K562 (cell line): ENCODE results near the gene CLDN2. TPM values are rescaled to one million over a fixed set of nuclear protein-coding genes. Genes with fewer than 3 reads are reported as not detected.

Experiments used
- ATAC-seq: fragments of 200-7000 bp; cut with Tn5 transposase; 3 replicates; pipeline ENCODE4 v1.9.1; 2020; ENCODE audit warnings: moderate library complexity
- BruUV-seq: library from RNA; stranded (reverse); fragments of 400-500 nt; replicated peaks from 2 replicates; lab custom pipeline; 2021; lab: Mats Ljungman, UMichigan
- CTCF ChIA-PET: fragments of 300-600 bp; formaldehyde crosslinking; extraction: SDS; loops from one replicate; lab custom pipeline; 2021; ENCODE audit warnings: low intra/inter-chr PET ratio; lab: Yijun Ruan, JAX
- POLR2A ChIA-PET: fragments of 300-600, 350-650 bp; sonication (Branson Sonifier 250); formaldehyde crosslinking; extraction: SDS; loops from one replicate; lab custom pipeline; 2021; ENCODE audit warnings: antibody characterized with exemption, inconsistent platforms; lab: Yijun Ruan, JAX
- DNase-seq, 4 experiments: peaks; one replicate each; pipeline versions ENCODE4 v3.0.0 to v3.0.0-alpha.2; 2011 to 2018; ENCODE audit warnings: low spot score in 3 of 4, mixed read lengths in 3 of 4; ENCODE audit errors: extremely low read depth in 1 of 4
- FAIRE-seq: peaks from 2 replicates; lab custom pipeline; 2011; peaks lifted over from hg19 to GRCh38; lab: Jason Lieb, UNC
- H2AFZ ChIP-seq: 2 replicates; pipeline ENCODE4 v1.6.0; 2011; ENCODE audit warnings: low read depth, low read length, control low read depth, inconsistent platforms
- H3K27ac ChIP-seq: fragments of 200-600 bp; 3 replicates; pipeline ENCODE4 v1.8.0; 2011; ENCODE audit warnings: low read depth, mild to moderate bottlenecking, control low read depth, inconsistent platforms, low read length, moderate library complexity, mixed read lengths; ENCODE audit errors: extremely low read depth
- H3K27me3 ChIP-seq, 2 experiments: fragments of 300-600 bp in 1 of 2; 2 replicates in 1 of 2; 3 replicates in 1 of 2; pipeline versions ENCODE4 v1.6.0 to v1.8.0; 2011; ENCODE audit warnings: inconsistent platforms in 2 of 2, low read length in 2 of 2, mild to moderate bottlenecking in 1 of 2, mixed read lengths in 1 of 2, moderate library complexity in 1 of 2; ENCODE audit not compliant: control insufficient read depth in 2 of 2, insufficient read depth in 2 of 2
- H3K36me3 ChIP-seq: fragments of 300-600 bp; 3 replicates; pipeline ENCODE4 v1.8.0; 2011; ENCODE audit warnings: mild to moderate bottlenecking, low read length, inconsistent platforms; ENCODE audit not compliant: control insufficient read depth, insufficient read depth
- H3K4me1 ChIP-seq, 2 experiments: fragments of 200-600 bp in 1 of 2; replicated peaks in 1 of 2; 2 replicates in 1 of 2; 3 replicates in 1 of 2; pipeline versions ENCODE4 v1.5.1 to v1.8.0; 2011; ENCODE audit warnings: inconsistent platforms in 2 of 2, low read length in 2 of 2, mild to moderate bottlenecking in 1 of 2, mixed read lengths in 1 of 2, moderate library complexity in 1 of 2; ENCODE audit not compliant: control insufficient read depth in 2 of 2, insufficient read depth in 2 of 2
- H3K4me2 ChIP-seq: 2 replicates; pipeline ENCODE4 v1.6.1; 2011; ENCODE audit warnings: low read length, control low read depth, inconsistent platforms, mixed read lengths; ENCODE audit not compliant: insufficient read depth
- H3K4me3 ChIP-seq: fragments of 200-600 bp; sonication (generic), shearing (Covaris generic); 2 replicates; pipeline ENCODE4 v1.5.1; 2016; ENCODE audit warnings: control low read depth, inconsistent platforms
- H3K79me2 ChIP-seq: fragments of 200-600 bp; 3 replicates; pipeline ENCODE4 v1.8.0; 2011; ENCODE audit warnings: low read length, inconsistent platforms; ENCODE audit not compliant: control insufficient read depth, insufficient read depth
- H3K9ac ChIP-seq, 2 experiments: 2 replicates each; pipeline versions ENCODE4 v1.6.0 to v1.6.1; 2011; ENCODE audit warnings: low read depth in 2 of 2, low read length in 2 of 2, control low read depth in 1 of 2, inconsistent platforms in 1 of 2, mild to moderate bottlenecking in 1 of 2, mixed read lengths in 1 of 2; ENCODE audit not compliant: insufficient read depth in 1 of 2
- H3K9me1 ChIP-seq: one replicate; pipeline ENCODE4 v1.6.0; 2011; ENCODE audit warnings: inconsistent platforms, mild to moderate bottlenecking, low read length, moderate library complexity; ENCODE audit not compliant: control insufficient read depth, insufficient read depth
- H3K9me3 ChIP-seq: replicated peaks from 2 replicates; pipeline ENCODE4 v1.5.1; 2011; ENCODE audit warnings: low read depth, low read length, inconsistent platforms; ENCODE audit not compliant: control insufficient read depth, insufficient read depth
- H4K20me1 ChIP-seq: replicated peaks from 2 replicates; pipeline ENCODE4 v1.6.1; 2011; ENCODE audit warnings: low read length, inconsistent platforms, mixed read lengths; ENCODE audit not compliant: control insufficient read depth, insufficient read depth
- CTCFL ChIP-seq: IDR thresholded peaks from 2 replicates; pipeline ENCODE4 v1.6.1; 2011; ENCODE audit warnings: borderline replicate concordance, low read depth, mild to moderate bottlenecking, moderate library complexity, low read length; ENCODE audit not compliant: insufficient read depth, poor library complexity, severe bottlenecking
- SMARCC2 ChIP-seq: fragments of 450-650 bp; IDR thresholded peaks from 2 replicates; pipeline ENCODE4 v1.6.1; 2017; ENCODE audit warnings: antibody characterized with exemption, moderate library complexity, mild to moderate bottlenecking, low read depth
- UBTF ChIP-seq, 2 experiments: IDR thresholded peaks; 2 replicates each; pipeline ENCODE4 v1.6.1; 2012; ENCODE audit warnings: improper control_type of control experiment in 2 of 2, low read depth in 2 of 2, low read length in 2 of 2, borderline replicate concordance in 1 of 2
- ZNF324 ChIP-seq: fragments of 250-450 bp; sonication (Bioruptor Pico); IDR thresholded peaks from 2 replicates; pipeline ENCODE4 v1.4.0; 2020; ENCODE audit warnings: mild to moderate bottlenecking
- ZZZ3 ChIP-seq: fragments of 450-650 bp; IDR thresholded peaks from 2 replicates; pipeline ENCODE4 v1.6.1; 2016; ENCODE audit warnings: antibody characterized with exemption, mild to moderate bottlenecking, moderate library complexity
- WGBS: fragments of 100-300 bp; shearing (Covaris generic); methylation state at CpG from one replicate; pipeline ENCODE4 v1.1.6; 2016; ENCODE audit warnings: low coverage, mixed read lengths; ENCODE audit not compliant: insufficient coverage; ENCODE audit errors: missing lambda C conversion rate; 5-methylcytosine and 5-hydroxymethylcytosine counted together
- in situ Hi-C: fragments of 300-500 bp; cut with MboI; formaldehyde crosslinking; loops from 4 replicates; pipeline ENCODE4 v1.15.0; 2018; ENCODE audit warnings: inconsistent platforms, mixed read lengths
- intact Hi-C: fragments of 100-400 bp; cut with micrococcal nuclease; formaldehyde crosslinking; loops from 2 replicates; pipeline ENCODE4 v1.14.2; 2022
- polyA plus RNA-seq, 8 experiments: library from polyadenylated mRNA; depleted of rRNA in 4 of 8; stranded (reverse) in 5 of 8; unstranded in 3 of 8; fragments of >200 nt; fragmentation: Nextera tagmentation in 2 of 8; fragmentation: Illumina TruSeq in 1 of 8; extraction: Ambion mirVana in 2 of 8; extraction: Trizol in 1 of 8; gene quantifications; 2 replicates each; pipeline versions ENCODE4 v1.2.1 to v1.2.3, GENCODE V29; 2011 to 2014; ENCODE audit warnings: inconsistent platforms in 1 of 8, missing spikeins in 1 of 8
- total RNA-seq, 7 experiments: library from RNA; depleted of rRNA in 6 of 7; stranded (reverse); fragments of >200 nt in 6 of 7; fragmentation: Illumina TruSeq in 2 of 7; extraction: Trizol in 2 of 7; gene quantifications; 2 replicates each; pipeline versions ENCODE4 v1.2.1 to v1.2.3, GENCODE V29; 2011 to 2021; ENCODE audit warnings: low replicate concordance in 1 of 7

CLDN2 gene
- total and polyA plus RNA-seq, 9 of the 15 experiments (the other 6 are each of a cell fraction or from before 2014, with no cell fraction given): not detected

GRCh38 chrX:106940068-106940467, 19.9 kb downstream of the CLDN2 start:
- ATAC-seq: no peak
- no TSS peak for BruUV-seq

More at GRCh38 chrX:106940068-106940467, 19.9 kb downstream of the CLDN2 start:
- Histone ChIP-seq H3K4me2 (no peak overlapping the region), H3K9me1 (no peaks in the 10 kb centered on the region), H4K20me1 (no peaks in the 10 kb centered on the region), H2AFZ (no peak overlapping the region), H3K9me3 (no peaks in the 10 kb centered on the region), H3K4me3 (no peak overlapping the region), H3K79me2 (no peaks in the 10 kb centered on the region), H3K36me3 (no peaks in the 10 kb centered on the region), H3K4me1 (no peaks in the 10 kb centered on the region), H3K27ac (no peak overlapping the region), H3K27me3 (no peaks in the 10 kb centered on the region), H3K9ac (no peak overlapping the region)
- DNase-seq (no peak), FAIRE-seq (no peak)
- CTCF ChIA-PET: no interaction called here
- TF ChIP-seq CTCFL (no peak), ZNF324 (no peak), SMARCC2 (no peak), ZZZ3 (no peak), UBTF (IDR thresholded peaks at IDR 0.05; ENCODE audit: borderline replicate concordance in 1 of 2, low read depth in 2 of 2, low read length in 2 of 2) (no peak)
- in situ Hi-C loops: no loop called here
- 0% methylated on average over 1 of the region's 1 CpG for WGBS
- POLR2A ChIA-PET: no interaction called here
- intact Hi-C loops: no loop called here
